ENCODE results near the gene DGKQ.
"Not testable (repeated sequence)": the region's sequence is repeated elsewhere in the genome, so short reads cannot be mapped to it uniquely, and the experiment has no call there.

The DGKQ gene

GRCh38 chr4:930028-930551, 43.3 kb downstream of the DGKQ start:
- in situ Hi-C loops (cut with HindIII; ENCODE audit: low sequenced_read_pairs): loop anchor here (5.0 to 10.0 kb wide), 3 partner anchors 42 to 105 kb away; partner anchors contain the start of gene DGKQ

- in situ Hi-C loops (cut with HindIII; ENCODE audit: low sequenced_read_pairs): no loop called here
These were observed 44.1 kb downstream of the DGKQ start for GRCh38 chr4:929096-929765.

GRCh38 chr4:927566-927965, 45.8 kb downstream of the DGKQ start:
- in situ Hi-C loops (cut with HindIII; ENCODE audit: low sequenced_read_pairs): not testable (repeated sequence)

DNA sequence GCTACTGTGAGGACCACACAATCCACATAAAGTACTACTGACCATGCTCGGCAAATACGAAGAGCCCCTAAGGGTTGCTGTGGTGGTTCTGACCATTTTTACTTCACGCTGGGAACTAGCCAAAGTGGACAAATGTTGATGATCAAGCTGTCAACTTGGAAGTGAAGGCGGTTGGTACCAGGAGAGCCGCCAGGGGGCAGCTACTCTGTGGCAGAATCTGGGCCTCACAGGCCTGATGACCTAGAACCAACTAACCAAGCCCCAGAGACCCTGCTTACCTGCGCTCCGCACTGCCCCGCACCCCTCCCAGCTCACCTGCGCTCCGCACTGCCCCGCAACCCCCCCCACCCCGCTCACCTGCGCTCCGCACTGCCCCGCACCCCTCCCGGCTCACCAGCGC, 46.8 kb downstream of the DGKQ start:
- in situ Hi-C loops (cut with HindIII; ENCODE audit: low sequenced_read_pairs): no loop called here

DNA sequence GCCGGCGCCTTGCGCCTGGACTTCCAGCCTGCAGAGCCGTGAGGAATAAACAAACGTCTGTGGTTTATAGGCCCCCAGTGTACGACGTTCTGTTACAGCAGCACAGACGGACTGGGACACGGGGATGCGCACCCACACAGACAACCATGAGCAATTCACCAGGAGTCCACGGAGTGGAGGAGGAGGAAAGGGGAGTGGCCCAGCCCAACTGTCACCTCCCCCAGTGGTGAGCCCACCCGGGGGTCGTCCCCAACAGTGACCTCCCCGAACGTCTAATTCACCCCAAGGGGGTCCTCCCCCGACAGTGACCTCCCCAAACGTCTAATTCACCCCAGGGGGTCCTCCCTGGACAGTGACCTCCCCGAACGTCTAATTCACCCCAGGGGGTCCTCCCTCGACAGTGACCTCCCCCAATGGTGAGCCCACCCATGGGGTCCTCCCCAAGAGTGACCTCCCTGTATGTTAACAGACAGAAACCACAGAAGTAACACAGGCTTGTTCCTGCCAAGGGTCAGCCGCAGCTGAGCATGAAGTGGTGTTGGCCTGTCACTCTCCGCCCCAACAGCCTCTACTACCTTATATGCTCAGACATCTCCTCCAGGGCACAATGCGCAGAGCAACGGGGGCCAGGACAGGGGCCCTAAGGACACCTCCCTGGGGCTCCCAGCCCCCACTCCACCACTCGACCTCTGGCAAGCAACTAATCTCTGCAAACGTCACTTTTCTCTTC, 47.4 kb downstream of the DGKQ start:
- in situ Hi-C loops (cut with HindIII; ENCODE audit: low sequenced_read_pairs): no loop called here

- in situ Hi-C loops (cut with HindIII; ENCODE audit: low sequenced_read_pairs): no loop called here
These were observed 48.2 kb downstream of the DGKQ start for GRCh38 chr4:925171-925570.

DNA sequence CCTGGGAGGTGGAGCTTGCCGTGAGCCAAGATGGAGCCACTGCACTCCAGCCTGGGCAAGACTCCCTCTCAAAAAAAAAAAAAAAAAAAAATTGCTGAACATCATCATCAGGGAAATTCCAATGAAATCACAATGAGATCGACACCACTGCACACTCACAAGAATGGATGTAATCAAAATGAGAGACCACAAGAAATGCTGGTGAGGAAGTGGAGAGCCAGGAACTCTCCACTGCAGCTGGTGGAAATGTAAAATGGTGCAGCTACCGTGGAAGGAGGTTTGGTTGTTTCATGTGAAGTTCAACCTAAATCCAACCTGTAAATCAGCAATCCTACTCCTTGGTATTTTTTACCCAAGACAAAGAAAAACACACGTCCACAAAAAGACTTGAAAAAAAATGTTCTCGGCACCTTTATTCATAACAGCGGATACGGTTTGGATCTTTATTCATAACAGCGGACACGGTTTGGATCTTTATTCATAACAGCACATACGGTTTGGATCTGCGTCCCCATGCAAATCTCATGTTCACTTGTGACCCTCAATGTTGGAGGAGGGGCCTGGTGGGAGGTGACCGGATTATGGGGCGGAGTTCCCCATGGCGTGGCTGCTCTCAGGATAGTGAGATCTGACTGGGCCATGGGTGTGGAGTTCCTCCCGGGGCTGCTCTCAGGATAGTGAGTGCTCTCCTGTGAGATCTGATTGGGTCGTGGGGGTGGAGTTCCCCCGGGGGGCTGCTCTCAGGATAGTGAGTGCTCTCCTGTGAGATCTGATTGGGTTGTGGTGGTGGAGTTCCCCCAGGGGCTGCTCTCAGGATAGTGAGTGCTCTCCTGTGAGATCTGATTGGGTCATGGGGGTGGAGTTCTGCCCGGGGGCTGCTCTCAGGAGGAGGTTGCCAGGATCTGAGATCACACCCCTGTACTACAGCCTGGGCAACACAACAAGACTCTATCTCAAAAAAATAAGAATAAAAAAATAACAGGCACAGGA, 49.0 kb downstream of the DGKQ start:
- in situ Hi-C loops (cut with HindIII; ENCODE audit: low sequenced_read_pairs): no loop called here

- in situ Hi-C loops (cut with HindIII; ENCODE audit: low sequenced_read_pairs): no loop called here
These were observed 51.5 kb downstream of the DGKQ start for GRCh38 chr4:921830-922331.

GRCh38 chr4:919004-919680, 54.2 kb downstream of the DGKQ start:
- in situ Hi-C loops (cut with HindIII; ENCODE audit: low sequenced_read_pairs): not testable (repeated sequence)

DNA sequence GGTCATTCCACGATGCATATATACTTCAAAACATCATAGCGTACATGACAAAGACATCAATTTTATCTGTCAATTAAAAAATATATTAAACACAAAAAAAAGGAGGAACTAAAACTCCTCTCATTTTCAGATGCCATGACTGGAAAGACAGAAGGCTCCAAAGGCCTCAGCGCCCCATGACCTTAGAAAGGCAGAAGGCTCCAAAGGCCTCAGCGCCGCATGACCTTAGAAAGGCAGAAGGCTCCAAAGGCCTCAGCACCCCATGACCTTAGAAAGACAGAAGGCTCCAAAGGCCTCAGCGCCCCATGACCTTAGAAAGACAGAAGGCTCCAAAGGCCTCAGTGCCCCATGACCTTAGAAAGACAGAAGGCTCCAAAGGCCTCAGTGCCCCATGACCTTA, 54.8 kb downstream of the DGKQ start:
- in situ Hi-C loops (cut with HindIII; ENCODE audit: low sequenced_read_pairs): not testable (repeated sequence)

DNA sequence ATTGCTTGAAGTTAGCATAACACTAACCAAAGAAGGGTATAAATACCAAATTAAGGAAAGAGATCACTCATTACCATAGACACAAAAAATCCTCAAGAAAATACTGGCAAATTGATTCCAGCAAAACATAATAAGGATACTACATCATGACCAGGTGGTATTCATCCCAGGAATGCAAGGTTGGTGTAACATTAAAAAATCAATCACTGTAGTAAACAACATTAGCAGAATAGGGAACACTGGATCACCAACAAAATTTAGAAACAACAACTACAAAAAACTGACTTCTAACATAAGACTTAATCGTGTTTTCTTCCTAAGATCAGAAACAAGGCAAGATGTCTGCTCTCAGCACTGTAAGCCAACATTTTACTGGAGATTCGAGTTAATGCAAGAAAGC, 55.4 kb downstream of the DGKQ start:
- in situ Hi-C loops (cut with HindIII; ENCODE audit: low sequenced_read_pairs): no loop called here

DNA sequence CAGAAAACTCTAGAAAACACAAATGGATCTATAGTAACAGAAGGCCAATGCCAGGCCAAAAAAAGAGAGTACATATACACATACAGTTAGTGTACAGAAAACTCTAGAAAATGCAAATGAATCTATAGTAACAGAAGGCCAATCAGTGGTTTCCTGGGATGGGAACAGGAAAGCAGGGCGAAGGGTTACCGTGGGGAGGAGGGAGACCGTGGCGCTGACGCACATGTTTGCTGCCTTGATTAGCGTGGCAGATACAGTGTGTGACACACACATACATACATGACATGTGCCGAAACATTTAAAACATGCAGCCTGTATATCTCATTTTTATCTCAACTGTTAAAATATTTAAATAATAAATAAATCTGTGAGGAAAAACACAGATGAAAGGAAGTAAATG, 55.9 kb downstream of the DGKQ start:
- in situ Hi-C loops (cut with HindIII; ENCODE audit: low sequenced_read_pairs): no loop called here

DNA sequence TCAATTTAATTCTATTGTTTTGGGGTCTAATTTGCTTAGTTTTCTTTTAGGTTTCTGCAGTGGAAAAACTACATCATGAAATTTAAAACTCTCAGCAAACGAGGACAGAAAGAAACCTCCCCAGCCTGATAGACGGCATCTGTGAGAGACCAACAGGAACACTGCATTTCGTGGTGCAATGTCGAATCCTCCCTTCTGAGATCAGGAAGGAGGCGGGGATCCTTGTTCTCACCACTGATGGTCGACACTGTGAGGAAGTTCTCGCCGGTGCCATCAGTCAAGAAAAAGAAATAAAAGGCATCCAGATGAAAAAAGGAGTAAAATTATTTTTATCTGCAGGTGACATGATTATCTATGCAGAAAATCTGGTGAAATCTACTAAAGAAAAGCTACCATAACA, 57.8 kb downstream of the DGKQ start:
- in situ Hi-C loops (cut with HindIII; ENCODE audit: low sequenced_read_pairs): no loop called here

GRCh38 chr4:915041-915474, 58.3 kb downstream of the DGKQ start:
- in situ Hi-C loops (cut with HindIII; ENCODE audit: low sequenced_read_pairs): no loop called here

- in situ Hi-C loops (cut with HindIII; ENCODE audit: low sequenced_read_pairs): no loop called here
These were observed 58.8 kb downstream of the DGKQ start for GRCh38 chr4:914531-914930.

DNA sequence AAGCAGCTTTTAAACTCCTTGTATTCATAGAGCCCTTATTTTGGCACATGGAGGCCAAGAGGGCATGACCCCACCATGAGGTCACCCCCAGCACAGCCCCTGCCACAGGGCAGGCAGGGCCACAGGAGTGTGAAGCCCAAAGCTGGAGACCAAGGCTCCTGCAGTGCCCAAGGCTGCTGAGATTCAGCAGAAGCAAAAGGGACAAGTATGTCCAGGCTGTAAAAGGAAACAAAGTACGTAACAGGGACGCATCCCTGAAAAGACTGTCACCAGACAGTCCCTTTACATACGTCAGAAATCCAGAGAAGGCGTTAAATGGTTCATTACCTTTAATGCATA, 60.1 kb downstream of the DGKQ start:
- in situ Hi-C loops (cut with HindIII; ENCODE audit: low sequenced_read_pairs): no loop called here

DNA sequence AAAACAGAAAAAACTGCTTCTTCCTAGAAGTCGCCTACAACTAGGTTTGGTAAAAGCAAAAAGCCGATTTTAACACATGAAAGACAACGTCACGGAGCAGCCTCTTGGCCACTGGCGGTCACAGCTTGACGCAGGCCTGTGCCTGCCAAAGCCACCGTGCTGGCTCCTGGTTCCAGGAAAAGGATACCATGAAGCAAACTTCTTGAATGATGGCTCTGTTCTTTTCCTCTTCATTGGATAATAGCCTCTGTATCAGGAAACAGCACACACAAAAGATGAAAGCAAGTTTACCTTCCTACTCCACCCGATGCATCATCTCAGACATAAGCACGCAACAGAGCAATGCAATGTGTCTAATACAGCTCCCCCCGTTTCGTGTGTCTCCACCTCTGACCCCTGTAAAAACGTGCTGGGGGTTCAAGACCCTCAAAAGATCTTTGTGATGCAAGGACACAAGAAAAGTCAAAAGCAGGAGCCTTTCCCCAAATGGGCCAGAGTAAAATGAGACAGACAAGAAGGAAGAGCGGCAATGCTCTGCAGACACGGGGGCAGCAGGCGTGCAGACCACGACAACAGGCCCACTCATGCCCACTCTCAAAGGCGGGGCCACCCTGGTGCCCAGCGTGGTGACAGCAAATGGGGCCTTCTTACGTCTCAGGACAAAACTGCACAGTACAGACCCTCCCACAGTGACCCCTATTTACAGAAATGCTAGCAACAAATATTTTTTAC, 60.7 kb downstream of the DGKQ start:
- in situ Hi-C loops (cut with HindIII; ENCODE audit: low sequenced_read_pairs): no loop called here

DNA sequence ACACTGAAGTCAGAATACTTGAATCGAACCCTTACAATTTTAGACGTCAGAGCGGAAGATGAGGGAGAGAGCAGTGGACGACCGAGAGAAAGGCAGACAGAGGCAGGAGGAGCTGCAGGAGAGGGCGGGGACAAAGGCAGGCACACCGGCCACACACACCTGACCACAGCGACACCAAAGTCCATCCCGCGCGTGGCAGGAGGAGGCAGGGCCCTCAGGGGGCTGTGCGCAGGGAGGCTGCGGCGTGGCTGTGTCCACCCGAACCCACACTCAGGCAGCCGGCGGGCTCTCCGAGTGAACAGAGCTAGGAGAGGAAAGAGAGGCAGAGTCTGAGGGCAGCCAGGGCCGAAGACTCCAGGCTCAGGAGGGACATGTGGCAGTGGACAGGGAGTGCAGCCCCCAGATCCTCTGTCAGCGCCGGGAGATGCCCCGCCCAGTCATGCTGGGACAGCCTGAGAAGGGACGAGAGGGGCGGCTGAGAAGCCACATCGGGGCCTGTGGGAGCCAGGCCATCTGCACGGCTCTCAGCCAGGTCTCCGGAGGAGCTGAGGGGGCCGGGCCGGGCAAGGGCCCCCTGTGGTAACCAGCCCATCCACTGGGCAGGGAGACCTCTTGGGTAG, 61.4 kb downstream of the DGKQ start:
- in situ Hi-C loops (cut with HindIII; ENCODE audit: low sequenced_read_pairs): no loop called here

- in situ Hi-C loops (cut with HindIII; ENCODE audit: low sequenced_read_pairs): no loop called here
These were observed 62.1 kb downstream of the DGKQ start for GRCh38 chr4:911221-911751.

Data from endothelial cell of hepatic sinusoid (primary cell).